Body of pancreas (tissue), 4 donors: Measurements from ENCODE around the gene ALCAM. TPM values are rescaled to one million over a fixed set of nuclear protein-coding genes. Genes with fewer than 3 reads are reported as not detected.

Source experiments
- ATAC-seq: fragments of 150-250 bp; one replicate; pipeline ENCODE4 v1.9.1; 2016
- DNase-seq, 4 donors: peaks; one replicate each; pipeline ENCODE4 v3.0.0-alpha.2; 2019
- H3K27ac ChIP-seq, 4 donors: fragments of 200-600 bp; sonication (generic); 1 replicate in 3 of 4; 2 replicates in 1 of 4; pipeline versions ENCODE4 v1.5.1 to v1.6.1; 2016 to 2019; ENCODE audit warnings: mild to moderate bottlenecking in 1 of 4, mixed read lengths in 1 of 4, moderate library complexity in 1 of 4
- H3K27me3 ChIP-seq, 2 donors: fragments of 200-600 bp; sonication (generic); one replicate each; pipeline ENCODE4 v1.6.0; 2016; ENCODE audit warnings: mild to moderate bottlenecking in 1 of 2
- H3K36me3 ChIP-seq, 2 donors: fragments of 200-600 bp; sonication (generic); replicated peaks in 1 of 2; 2 replicates each; pipeline ENCODE4 v1.5.1; 2016; ENCODE audit warnings: low read depth in 2 of 2; ENCODE audit not compliant: insufficient read depth in 1 of 2
- H3K4me1 ChIP-seq: fragments of 200-600 bp; sonication (generic); one replicate; pipeline ENCODE4 v1.6.0; 2016
- H3K4me3 ChIP-seq, 2 donors: fragments of 200-600 bp; sonication (generic); 1 replicate in 1 of 2; 2 replicates in 1 of 2; pipeline ENCODE4 v1.5.1; 2016 to 2019
- H3K9me3 ChIP-seq, 3 donors: fragments of 200-600 bp; sonication (generic); 1 replicate in 2 of 3; 2 replicates in 1 of 3; pipeline ENCODE4 v1.5.1; 2016
- CTCF ChIP-seq, 7 experiments: fragments of 450-650 bp in 4 of 7; fragments of 200-600 bp in 3 of 7; sonication (generic) in 3 of 7; IDR thresholded peaks; one replicate each; pipeline ENCODE4 v1.5.1; 2016 to 2019; ENCODE audit warnings: antibody characterized with exemption in 7 of 7
- POLR2A ChIP-seq, 3 donors: fragments of 450-650 bp; IDR thresholded peaks; one replicate each; pipeline ENCODE4 v1.6.1; 2016; ENCODE audit warnings: antibody characterized with exemption in 3 of 3, mild to moderate bottlenecking in 2 of 3
- WGBS, 2 donors: methylation state at CpG; one replicate each; pipeline ENCODE4 v1.1.5; 2017; 5-methylcytosine and 5-hydroxymethylcytosine counted together
- intact Hi-C: fragments of 100-400 bp; cut with DNase I; formaldehyde crosslinking; loops from one replicate; pipeline ENCODE4 v1.15.1; 2023
- total RNA-seq, 2 donors: library from RNA; depleted of rRNA; stranded (reverse); fragments of >200 nt; gene quantifications; one replicate each; pipeline ENCODE4 v1.1.0, GENCODE V29; 2016

ALCAM gene
- total RNA-seq, 2 donors from 2014 or later: 34.8 to 35.3 TPM

DNA sequence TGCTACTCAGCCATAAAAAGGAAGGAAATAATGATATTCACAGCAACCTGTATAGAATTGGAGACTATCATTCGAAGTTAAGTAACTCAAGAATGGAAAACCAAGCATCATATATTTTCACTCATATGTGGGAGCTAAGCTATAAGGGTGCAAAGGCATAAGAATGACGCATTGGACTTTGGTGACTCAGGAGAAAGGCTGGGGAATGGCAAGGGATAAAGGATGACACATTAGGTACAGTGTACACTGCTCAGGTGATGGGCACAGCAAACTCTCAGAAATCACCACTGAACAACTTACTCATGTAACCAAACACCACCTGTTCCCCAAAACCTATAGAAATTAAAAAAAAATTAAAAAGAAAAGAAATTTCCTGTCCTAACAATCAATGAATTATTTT is 42.7 kb downstream of the ALCAM start:
- WGBS, 2 donors: 95 to 98% methylated on average over 2 of the region's 2 CpGs
- no peaks in the 10 kb centered on the region for H3K27me3 ChIP-seq
- no peaks in the 10 kb centered on the region for H3K36me3 ChIP-seq
- intact Hi-C loops: no loop called here
- no peak for ATAC-seq
- DNase-seq: no peak
- no peaks in the 10 kb centered on the region for H3K9me3 ChIP-seq
- TF ChIP-seq CTCF (IDR thresholded peaks at IDR 0.05) (no peak), POLR2A (IDR thresholded peaks at IDR 0.05) (no peak)
- H3K4me3 ChIP-seq: no peak overlapping the region
- no peak overlapping the region for H3K27ac ChIP-seq
- H3K4me1 ChIP-seq: no peaks in the 10 kb centered on the region

GRCh38 chr3:105413343-105413887 is 46.7 kb downstream of the ALCAM start:
- TF ChIP-seq POLR2A (IDR thresholded peaks at IDR 0.05): no peak
- no peak for TF ChIP-seq CTCF (IDR thresholded peaks at IDR 0.05)
- ATAC-seq: no peak
- H3K27ac ChIP-seq: no peak overlapping the region
- no peaks in the 10 kb centered on the region for H3K36me3 ChIP-seq
- no peak overlapping the region for H3K4me3 ChIP-seq
- intact Hi-C loops: no loop called here
- no peak for DNase-seq
- H3K9me3 ChIP-seq: no peaks in the 10 kb centered on the region
- 96 to 97% methylated on average over 1 of the region's 1 CpG for WGBS, 2 donors
- no peaks in the 10 kb centered on the region for H3K27me3 ChIP-seq
- H3K4me1 ChIP-seq: peaks cover 10% of the 10 kb centered on the region

DNA sequence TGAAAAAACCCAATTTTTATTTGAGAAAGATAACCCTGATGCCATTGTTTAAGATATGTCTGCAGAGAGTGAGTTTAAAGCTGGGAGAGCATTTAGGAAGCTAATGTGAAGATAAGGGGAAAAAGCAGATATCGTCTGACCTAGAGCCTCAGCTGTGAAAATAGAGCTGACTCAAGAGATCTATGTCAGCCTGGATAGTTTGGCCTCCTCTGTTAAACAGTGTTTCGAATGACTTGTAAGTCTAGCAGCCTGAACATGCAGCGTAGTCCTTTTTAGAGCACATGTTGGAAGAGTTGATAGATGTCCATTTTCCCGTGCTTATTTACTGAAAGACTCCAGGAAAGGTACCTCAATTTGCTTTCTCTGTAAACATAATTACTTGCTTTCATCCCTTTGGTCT is 48.1 kb downstream of the ALCAM start:
- no peak for DNase-seq
- Histone ChIP-seq H3K27me3 (no peaks in the 10 kb centered on the region), H3K27ac (peak overlapping the region in 1 of 4 donors; percentile 5), H3K9me3 (no peaks in the 10 kb centered on the region), H3K4me1 (peaks cover 10% of the 10 kb centered on the region), H3K4me3 (no peak overlapping the region), H3K36me3 (no peaks in the 10 kb centered on the region)
- 31 to 32% methylated on average over 4 of the region's 4 CpGs for WGBS, 2 donors
- ATAC-seq: peak; percentile 45
- TF ChIP-seq POLR2A (IDR thresholded peaks at IDR 0.05) (no peak), CTCF (IDR thresholded peaks at IDR 0.05) (no peak)
- intact Hi-C loops: no loop called here

- DNase-seq (no peak), ATAC-seq (no peak)
- no peaks in the 10 kb centered on the region for H3K36me3 ChIP-seq
- WGBS, 2 donors: 90 to 94% methylated on average over 1 of the region's 1 CpG
- H3K27me3 ChIP-seq: no peaks in the 10 kb centered on the region
- peaks cover 10% of the 10 kb centered on the region for H3K4me1 ChIP-seq
- TF ChIP-seq CTCF (IDR thresholded peaks at IDR 0.05): no peak
- no peak for TF ChIP-seq POLR2A (IDR thresholded peaks at IDR 0.05)
- H3K27ac ChIP-seq: no peak overlapping the region
- H3K4me3 ChIP-seq: no peak overlapping the region
- intact Hi-C loops: no loop called here
- no peaks in the 10 kb centered on the region for H3K9me3 ChIP-seq
Measured at GRCh38 chr3:105415951-105416350, 49.2 kb downstream of the ALCAM start.

DNA sequence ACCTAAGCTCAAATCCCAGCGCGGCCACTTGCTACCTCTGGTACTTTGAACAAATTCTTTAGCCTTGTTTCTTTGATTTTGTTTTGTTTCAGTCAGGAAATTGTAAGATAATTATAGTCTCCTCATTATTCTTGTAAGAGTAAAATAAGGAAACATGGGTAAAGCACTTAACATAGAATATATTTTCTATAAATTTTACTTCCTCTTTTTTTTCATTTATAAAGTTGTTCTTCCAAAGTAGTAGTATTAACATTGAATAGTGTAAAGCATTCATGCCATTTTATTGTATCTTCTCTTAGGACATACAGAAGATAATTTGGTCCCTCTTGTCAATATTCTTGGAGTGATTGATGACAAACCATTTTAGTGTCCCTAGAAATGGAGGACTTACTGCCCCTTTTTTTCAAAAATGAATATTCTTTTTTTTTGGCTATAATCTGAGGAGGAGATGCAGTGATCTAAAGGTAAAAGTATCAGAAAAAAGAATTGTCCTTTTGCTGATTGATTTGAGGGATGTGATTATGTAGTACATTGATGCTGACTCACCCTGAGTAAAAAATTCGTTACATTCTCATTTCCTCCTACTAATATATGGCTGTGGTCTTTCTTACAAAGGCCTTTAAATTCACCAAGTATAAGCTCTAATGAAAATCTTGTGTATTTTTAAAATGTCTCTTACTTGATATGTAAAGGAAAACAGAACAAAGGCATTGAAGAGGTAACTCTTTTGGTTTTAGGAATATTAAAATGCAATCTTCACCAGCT is 51.0 kb downstream of the ALCAM start:
- Histone ChIP-seq H3K27ac (no peak overlapping the region), H3K4me1 (peaks cover 10% of the 10 kb centered on the region), H3K36me3 (no peaks in the 10 kb centered on the region), H3K4me3 (no peak overlapping the region), H3K27me3 (no peaks in the 10 kb centered on the region), H3K9me3 (no peaks in the 10 kb centered on the region)
- DNase-seq: no peak
- 81 to 92% methylated on average over 3 of the region's 3 CpGs for WGBS, 2 donors
- intact Hi-C loops: no loop called here
- ATAC-seq: no peak
- TF ChIP-seq POLR2A (IDR thresholded peaks at IDR 0.05) (no peak), CTCF (IDR thresholded peaks at IDR 0.05) (no peak)
